NCI-H1436 treated with DMSO at 0.1 percent for 48 hours (cell line): Measurements from ENCODE around the gene LYPD3.

Source experiments
- DNase-seq: peaks from one replicate; lab custom pipeline; 2025; lab: John Stamatoyannopoulos, UW

Gene LYPD3

DNA sequence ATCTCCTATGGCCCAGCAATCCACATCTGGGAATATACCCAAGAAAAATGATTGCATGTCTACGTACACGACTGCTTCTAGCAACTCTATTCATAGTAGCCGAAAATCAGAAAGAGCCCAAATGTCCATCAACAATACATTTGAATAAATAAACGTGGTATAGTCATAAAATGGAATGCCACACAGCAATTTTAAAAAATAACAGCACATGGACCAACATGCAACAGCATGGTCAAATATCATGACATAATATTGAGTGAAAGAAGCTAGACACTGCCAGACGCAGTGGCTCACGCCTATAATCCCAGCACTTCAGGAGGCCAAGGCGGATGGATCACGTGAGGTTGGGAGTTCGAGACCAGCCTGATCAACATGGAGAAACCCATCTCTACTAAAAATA is 34.4 kb downstream of the LYPD3 start:
- DNase-seq, result no peak

DNA sequence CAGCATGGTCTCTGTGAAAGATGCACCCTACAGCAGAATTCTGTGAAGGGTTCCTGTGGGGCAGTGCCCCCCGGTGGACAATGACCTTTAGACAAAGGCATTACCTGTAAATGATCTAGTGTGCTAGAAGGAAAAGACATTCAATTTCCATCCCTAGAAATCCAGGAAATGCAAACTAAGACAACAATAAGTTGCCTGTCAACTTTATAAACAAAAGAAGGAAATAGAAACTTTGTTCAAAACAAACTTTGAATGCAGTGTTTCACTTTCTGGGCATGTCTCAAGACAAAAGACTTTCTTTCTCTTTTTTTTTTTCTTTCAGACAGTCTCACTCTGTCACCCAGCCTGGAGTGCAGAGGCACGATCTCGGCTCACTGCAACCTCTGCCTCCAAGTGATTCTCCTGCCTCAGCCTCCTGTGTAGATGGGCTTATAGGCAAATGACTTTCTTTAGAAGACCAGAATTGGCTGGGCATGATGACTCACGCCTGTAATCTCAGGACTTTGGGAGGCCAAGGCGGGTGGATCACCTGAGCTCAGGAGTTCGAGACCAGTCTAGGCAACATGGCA is 35.2 kb downstream of the LYPD3 start:
- DNase-seq, result no peak

DNA sequence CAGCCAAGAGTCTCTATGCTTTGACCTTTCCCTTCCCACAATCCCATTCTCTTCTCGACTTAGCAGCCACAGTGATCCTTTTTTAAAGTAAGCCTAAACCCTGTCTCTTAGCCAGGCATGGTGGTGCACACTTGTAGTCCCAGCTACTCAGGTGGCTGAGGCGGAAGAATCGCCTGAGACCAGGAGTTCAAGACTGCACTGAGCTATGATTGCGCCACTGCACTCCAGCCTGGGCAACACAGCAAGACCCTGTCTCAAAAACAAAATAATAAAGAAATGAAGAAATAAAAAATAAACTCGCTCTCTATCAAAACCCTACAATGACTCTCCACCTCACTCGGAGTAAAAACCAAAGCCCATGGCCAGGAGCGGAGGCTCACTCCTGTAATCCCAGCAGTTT is 36.0 kb downstream of the LYPD3 start:
- DNase-seq, result no peak

DNA sequence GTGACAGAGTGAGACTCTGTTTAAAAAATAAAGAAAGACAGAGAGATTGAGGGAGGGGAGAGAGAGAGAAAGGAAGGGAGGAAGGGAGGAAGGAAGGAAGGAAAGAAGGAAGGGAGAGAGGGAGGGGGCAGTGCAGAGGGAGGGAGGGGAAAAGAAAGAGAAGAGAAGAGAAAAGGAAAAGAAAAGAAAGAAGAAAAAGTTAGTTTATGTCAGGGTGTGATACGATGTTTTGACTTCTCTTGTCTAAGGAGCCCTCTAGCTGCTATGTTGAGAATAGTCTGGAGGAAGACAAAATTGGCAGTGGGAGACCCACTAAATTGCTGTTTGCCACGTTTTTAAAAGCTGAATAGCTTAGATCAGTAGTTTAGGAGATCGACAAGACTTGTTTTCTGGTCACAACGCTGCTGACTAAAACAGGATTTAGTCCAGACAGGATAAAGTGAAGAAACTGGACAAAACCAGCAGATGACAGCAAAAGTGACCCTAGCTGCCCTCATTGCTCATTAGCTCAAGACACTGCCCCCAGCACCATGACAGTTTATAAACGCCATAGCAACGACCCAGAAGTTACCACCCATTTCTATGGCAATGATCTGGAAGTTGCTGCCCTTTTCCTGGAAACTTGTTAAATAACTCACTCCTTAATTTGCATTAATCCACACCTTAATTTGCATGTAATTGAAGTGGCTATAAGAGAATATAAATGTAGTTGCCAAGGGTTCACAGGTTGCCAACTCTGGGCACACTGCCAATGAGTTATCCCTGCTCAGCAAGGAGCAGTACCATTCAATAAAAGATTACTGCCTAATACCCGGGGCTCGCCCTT is 39.6 kb downstream of the LYPD3 start:
- no peak for DNase-seq

DNA sequence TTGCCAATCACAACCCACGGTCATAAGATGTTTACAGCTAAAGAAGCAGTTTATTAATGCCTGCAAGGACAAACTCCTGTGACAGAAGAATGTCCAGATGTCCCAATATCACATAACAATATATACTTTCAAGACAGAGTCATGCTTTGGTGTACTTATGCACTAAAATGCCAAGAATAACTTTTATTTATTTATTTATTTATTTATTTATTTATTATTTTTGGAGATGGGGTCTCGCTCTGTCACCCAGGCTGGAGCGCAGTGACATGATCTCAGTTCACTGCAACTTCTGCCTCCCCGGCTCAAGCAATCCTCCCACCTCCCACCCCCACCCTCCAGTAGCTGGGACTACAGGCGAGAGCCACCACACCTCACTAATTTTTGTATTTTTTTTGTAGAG is 41.6 kb downstream of the LYPD3 start:
- DNase-seq, result no peak

DNA sequence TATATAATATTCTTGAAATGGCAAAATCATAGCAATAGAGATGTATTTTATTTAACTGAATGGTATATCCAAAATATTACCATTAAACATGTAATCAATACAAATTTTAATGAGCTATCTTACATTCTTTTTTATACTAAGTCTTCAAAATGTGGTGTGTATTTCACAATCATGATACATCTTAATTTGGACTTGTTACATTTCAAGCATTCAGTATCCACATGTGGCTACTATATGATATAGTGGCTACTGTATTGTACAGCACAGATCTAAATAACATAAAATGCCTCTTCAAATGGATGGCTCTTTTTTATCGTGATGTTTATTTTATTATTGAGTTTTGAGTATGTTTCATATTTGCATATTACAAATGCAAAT is 42.7 kb downstream of the LYPD3 start:
- DNase-seq, result no peak

DNA sequence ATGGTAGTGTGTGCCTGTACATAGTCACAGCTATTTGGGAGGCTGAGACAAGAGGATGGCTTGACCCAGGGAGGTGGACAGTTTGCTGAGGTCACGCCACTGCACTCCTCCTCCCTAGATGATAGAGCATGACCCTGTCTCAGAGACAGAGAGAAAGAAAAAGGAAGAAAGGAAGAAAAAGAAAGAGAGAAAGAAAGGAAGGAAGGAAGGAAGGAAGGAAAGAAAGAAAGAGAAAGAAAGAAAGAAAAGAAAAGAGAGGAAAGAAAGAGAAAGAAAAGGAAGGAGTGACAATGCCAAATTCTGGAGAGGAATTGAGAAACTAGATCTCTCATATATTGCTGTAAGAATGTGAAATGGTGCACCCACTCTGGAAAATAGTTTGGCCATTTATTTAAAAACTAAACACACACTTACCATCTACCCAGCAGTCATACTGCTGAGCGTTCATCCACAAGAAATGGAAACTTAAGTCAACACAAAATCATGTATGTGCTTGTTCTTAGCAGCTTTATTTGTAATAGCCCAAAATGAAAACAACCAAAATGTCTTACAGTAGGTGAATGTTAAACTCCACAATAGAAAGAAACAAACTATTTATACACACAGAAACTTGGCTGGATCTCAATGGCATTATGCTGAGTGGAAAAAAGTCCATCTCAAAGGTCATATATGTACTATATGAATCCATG is 43.3 kb downstream of the LYPD3 start:
- DNase-seq, result no peak

DNA sequence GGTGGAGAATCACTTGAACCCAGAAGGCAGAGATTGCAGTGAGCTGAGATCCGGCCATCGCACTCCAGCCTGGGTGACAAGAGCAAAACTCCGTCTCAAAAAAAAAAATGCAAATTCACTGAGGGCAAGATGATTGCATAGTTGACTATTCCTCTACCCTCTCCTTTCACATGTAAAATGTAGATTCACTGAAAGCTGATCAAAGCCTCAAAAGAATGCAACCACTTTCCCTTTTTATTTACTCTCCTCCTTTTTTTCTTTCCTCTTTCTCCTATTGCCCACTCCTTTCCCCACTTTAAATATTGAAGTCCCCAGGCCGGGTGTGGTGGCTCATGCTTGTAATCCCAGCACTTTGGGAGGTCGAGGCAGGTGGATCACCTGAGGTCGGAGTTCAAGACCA is 44.5 kb downstream of the LYPD3 start:
- DNase-seq, result no peak

DNA sequence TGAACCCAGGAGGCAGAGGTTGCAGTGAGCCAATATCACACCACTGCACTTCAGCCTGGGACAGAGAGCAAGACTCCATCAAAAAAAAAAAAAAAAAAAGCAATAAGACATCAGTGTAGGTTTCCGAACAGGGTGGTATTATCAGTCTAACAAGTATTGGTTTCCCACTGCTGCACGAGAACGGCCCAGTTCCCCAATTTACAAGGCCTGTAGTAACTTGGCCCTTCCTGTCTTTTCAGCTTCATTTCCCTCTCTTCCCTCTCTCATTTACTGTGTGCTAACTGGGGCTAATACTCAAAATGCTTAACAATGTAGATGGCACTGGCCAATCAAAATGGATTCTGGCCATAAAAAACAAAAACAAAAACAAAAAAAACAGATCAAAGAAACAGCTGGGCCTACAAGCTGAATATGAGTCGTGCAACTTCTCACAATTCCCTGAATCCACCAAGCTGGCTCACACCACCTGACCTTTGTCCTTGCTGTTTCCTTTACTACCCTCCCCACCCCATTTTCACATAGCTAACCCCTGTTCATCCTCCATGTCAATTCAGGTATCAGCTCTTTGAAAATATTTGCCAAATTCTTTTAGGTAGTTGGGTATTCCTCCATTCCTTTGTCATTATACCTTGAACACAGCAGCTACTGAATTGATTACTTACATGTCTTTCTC is 48.3 kb downstream of the LYPD3 start:
- DNase-seq, result no peak

DNA sequence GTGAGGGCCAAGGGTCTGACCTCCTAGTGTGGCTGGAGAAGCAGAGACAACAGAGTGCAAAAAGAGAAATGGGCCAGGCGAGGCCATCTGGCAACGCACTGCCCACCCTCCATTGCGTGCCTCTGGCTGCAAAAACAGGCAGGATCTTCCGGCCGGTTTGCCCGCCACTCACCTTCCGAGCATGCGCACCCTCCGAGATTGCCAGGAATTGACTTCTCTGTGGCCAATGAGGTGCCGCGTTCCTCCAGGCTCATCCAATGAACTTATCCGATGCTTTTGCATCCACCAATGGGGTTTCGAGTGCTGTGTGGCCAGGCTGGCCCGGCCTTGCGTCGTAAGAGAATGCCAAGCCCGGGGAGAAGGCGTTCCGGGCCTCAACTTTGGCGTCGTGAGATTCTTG is 50.9 kb downstream of the LYPD3 start, which contains the start of gene TEX101:
TEX101 (plus strand) TSS at position 337 of the 400 bp plus-strand sequence. CDS start 1,030 bp downstream, outside the sequence.
- no peak for DNase-seq

DNA sequence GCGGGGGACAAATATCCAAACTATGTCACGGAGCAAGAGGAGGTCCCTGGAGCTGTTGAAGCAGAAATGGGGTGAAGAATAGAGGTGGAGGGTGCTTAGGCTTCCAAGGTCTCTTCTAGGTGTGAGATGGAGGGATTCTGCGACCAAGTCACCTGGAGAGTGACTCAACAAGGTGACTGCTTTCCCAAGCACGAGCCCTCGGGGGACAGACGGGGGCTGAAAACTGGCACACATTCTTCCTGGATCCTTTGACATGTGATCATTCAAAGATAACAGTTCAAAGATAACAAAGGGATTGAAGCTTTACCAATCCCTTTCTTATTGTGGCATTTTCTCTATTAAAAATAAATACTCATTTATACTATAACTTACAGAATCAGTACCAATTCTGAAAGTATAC is 53.0 kb downstream of the LYPD3 start:
- DNase-seq, result no peak
